A549 (cell line): Measurements from ENCODE around the gene PAGE1.
"Not testable (repeated sequence)": the region's sequence is repeated elsewhere in the genome, so short reads cannot be mapped to it uniquely, and the experiment has no call there.

Experiments used
- BHLHE40 ChIP-seq: IDR thresholded peaks from 2 replicates; pipeline ENCODE4 v1.6.1; 2012; ENCODE audit warnings: low read depth, low read length, inconsistent platforms
- EP300 ChIP-seq, 2 experiments: fragments of >200 bp; sonication (Bioruptor Twin); formaldehyde crosslinking; IDR thresholded peaks; 2 replicates in 1 of 2; 3 replicates in 1 of 2; pipeline ENCODE4 v1.6.1; 2016 to 2017
- MAFK ChIP-seq: fragments of 450-650 bp; IDR thresholded peaks from 2 replicates; pipeline ENCODE4 v1.6.1; 2014; ENCODE audit not compliant: partially characterized antibody
- POLR2A ChIP-seq: IDR thresholded peaks from 2 replicates; pipeline ENCODE4 v1.6.1; 2012; ENCODE audit warnings: mild to moderate bottlenecking, low read length
- POLR2AphosphoS2 ChIP-seq: conservative IDR thresholded peaks from 2 replicates; pipeline ENCODE4 v1.6.1; 2012; ENCODE audit warnings: low read length, improper control_type of control experiment, inconsistent platforms
- RAD21 ChIP-seq, 2 experiments: fragments of >200 bp in 1 of 2; sonication (Bioruptor Twin) in 1 of 2; formaldehyde crosslinking in 1 of 2; IDR thresholded peaks in 1 of 2; conservative IDR thresholded peaks in 1 of 2; 2 replicates in 1 of 2; 3 replicates in 1 of 2; pipeline ENCODE4 v1.6.1; 2012 to 2018; ENCODE audit warnings: inconsistent platforms in 1 of 2
- SMC3 ChIP-seq: fragments of >200 bp; sonication (Bioruptor Twin); formaldehyde crosslinking; IDR thresholded peaks from 3 replicates; pipeline ENCODE4 v1.6.1; 2018; ENCODE audit warnings: inconsistent platforms
- TFCP2L1 ChIP-seq: fragments of 250-450 bp; sonication (Bioruptor Pico); IDR thresholded peaks from 2 replicates; pipeline ENCODE4 v1.5.0; 2021; ENCODE audit warnings: mild to moderate bottlenecking
- TF ChIP-seq, protein P1 (sequence below): fragments of 200-600 bp; sonication (generic); IDR thresholded peaks from 2 replicates; pipeline ENCODE4 v1.6.1; 2016; ENCODE audit warnings: antibody characterized with exemption, mild to moderate bottlenecking, moderate library complexity
- TF ChIP-seq, protein P2 (sequence below): IDR thresholded peaks from 2 replicates; pipeline ENCODE4 v1.6.1; 2012
- TF ChIP-seq, protein P3 (sequence below): fragments of >200 bp; sonication (Bioruptor Twin); formaldehyde crosslinking; IDR thresholded peaks from 3 replicates; pipeline ENCODE4 v1.5.1; 2016
- TF ChIP-seq, protein P4 (sequence below): IDR thresholded peaks from 2 replicates; pipeline ENCODE4 v1.6.1; 2012; ENCODE audit warnings: low read depth, borderline replicate concordance

DNA sequence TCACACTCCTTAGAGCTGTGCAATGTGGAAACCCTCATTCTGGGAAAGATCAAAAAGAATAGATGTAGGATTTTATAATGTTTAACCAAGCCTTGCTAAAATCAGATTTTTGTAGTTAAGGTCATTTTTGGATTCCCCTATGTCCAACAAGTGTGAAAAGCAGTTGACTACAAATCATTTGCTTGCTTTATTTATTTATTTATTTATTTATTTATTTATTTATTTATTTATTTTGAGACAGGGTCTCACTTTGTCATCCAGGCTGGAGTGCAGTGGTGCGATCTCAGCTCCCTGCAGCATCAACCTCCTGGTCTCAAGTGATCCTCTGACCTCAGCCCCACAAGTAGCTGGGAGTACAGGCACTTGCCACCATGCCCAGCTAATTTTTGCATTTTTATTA, 45.7 kb upstream of the PAGE1 start:
- not testable (repeated sequence) for TF ChIP-seq SMC3; RAD21 (conservative IDR thresholded peaks at IDR 0.05 in 1 of 2, IDR thresholded peaks at IDR 0.05 in 1 of 2); POLR2A; MAFK; BHLHE40; EP300 (IDR thresholded peaks at IDR 0.05); POLR2AphosphoS2; TFCP2L1 (CRISPR knock-in tag)
- TF ChIP-seq, protein P1, sequence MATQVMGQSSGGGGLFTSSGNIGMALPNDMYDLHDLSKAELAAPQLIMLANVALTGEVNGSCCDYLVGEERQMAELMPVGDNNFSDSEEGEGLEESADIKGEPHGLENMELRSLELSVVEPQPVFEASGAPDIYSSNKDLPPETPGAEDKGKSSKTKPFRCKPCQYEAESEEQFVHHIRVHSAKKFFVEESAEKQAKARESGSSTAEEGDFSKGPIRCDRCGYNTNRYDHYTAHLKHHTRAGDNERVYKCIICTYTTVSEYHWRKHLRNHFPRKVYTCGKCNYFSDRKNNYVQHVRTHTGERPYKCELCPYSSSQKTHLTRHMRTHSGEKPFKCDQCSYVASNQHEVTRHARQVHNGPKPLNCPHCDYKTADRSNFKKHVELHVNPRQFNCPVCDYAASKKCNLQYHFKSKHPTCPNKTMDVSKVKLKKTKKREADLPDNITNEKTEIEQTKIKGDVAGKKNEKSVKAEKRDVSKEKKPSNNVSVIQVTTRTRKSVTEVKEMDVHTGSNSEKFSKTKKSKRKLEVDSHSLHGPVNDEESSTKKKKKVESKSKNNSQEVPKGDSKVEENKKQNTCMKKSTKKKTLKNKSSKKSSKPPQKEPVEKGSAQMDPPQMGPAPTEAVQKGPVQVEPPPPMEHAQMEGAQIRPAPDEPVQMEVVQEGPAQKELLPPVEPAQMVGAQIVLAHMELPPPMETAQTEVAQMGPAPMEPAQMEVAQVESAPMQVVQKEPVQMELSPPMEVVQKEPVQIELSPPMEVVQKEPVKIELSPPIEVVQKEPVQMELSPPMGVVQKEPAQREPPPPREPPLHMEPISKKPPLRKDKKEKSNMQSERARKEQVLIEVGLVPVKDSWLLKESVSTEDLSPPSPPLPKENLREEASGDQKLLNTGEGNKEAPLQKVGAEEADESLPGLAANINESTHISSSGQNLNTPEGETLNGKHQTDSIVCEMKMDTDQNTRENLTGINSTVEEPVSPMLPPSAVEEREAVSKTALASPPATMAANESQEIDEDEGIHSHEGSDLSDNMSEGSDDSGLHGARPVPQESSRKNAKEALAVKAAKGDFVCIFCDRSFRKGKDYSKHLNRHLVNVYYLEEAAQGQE: not testable (repeated sequence)
- TF ChIP-seq, protein P2, sequence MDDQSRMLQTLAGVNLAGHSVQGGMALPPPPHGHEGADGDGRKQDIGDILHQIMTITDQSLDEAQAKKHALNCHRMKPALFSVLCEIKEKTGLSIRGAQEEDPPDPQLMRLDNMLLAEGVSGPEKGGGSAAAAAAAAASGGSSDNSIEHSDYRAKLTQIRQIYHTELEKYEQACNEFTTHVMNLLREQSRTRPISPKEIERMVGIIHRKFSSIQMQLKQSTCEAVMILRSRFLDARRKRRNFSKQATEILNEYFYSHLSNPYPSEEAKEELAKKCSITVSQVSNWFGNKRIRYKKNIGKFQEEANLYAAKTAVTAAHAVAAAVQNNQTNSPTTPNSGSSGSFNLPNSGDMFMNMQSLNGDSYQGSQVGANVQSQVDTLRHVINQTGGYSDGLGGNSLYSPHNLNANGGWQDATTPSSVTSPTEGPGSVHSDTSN: not testable (repeated sequence)
- TF ChIP-seq, protein P3, sequence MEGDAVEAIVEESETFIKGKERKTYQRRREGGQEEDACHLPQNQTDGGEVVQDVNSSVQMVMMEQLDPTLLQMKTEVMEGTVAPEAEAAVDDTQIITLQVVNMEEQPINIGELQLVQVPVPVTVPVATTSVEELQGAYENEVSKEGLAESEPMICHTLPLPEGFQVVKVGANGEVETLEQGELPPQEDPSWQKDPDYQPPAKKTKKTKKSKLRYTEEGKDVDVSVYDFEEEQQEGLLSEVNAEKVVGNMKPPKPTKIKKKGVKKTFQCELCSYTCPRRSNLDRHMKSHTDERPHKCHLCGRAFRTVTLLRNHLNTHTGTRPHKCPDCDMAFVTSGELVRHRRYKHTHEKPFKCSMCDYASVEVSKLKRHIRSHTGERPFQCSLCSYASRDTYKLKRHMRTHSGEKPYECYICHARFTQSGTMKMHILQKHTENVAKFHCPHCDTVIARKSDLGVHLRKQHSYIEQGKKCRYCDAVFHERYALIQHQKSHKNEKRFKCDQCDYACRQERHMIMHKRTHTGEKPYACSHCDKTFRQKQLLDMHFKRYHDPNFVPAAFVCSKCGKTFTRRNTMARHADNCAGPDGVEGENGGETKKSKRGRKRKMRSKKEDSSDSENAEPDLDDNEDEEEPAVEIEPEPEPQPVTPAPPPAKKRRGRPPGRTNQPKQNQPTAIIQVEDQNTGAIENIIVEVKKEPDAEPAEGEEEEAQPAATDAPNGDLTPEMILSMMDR: not testable (repeated sequence)
- TF ChIP-seq, protein P4, sequence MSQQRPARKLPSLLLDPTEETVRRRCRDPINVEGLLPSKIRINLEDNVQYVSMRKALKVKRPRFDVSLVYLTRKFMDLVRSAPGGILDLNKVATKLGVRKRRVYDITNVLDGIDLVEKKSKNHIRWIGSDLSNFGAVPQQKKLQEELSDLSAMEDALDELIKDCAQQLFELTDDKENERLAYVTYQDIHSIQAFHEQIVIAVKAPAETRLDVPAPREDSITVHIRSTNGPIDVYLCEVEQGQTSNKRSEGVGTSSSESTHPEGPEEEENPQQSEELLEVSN: not testable (repeated sequence)
